Putamen (tissue), 1 donor: ENCODE results near the gene MYCBPAP.

Experiments used
- DNase-seq: peaks from one replicate; pipeline ENCODE4 v3.0.0-alpha.2; 2016; ENCODE audit warnings: low spot score

Gene MYCBPAP

GRCh38 chr17:50491505-50491904, 16.7 kb upstream of the MYCBPAP start:
- no peak for DNase-seq

- DNase-seq: no peak
Measured at GRCh38 chr17:50492214-50492613, 16.0 kb upstream of the MYCBPAP start.

DNA sequence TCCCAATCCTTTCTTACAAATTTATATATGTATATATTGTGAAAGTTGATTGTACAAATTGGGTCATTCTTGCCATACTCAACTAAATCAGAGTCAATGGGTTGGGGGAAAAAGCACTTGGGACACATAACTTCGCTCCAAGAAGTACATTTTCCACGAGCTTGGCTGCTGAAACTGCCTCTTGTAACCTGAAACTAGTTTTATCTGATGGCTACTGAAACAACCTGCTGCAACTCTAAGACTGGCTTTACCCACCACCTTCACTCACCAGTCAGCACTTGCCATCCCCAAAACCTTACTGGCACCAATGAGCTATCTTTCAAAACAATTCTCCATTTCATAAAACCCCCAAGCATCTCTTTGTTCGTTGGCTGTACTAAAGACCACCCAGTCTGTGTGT, 14.5 kb upstream of the MYCBPAP start:
- no peak for DNase-seq

GRCh38 chr17:50495217-50495823, 12.9 kb upstream of the MYCBPAP start:
- DNase-seq: no peak

GRCh38 chr17:50495918-50496317, 12.3 kb upstream of the MYCBPAP start:
- no peak for DNase-seq

- no peak for DNase-seq
Measured at GRCh38 chr17:50498021-50498874, 10.0 kb upstream of the MYCBPAP start.

GRCh38 chr17:50499270-50499669, 9.0 kb upstream of the MYCBPAP start:
- no peak for DNase-seq

DNA sequence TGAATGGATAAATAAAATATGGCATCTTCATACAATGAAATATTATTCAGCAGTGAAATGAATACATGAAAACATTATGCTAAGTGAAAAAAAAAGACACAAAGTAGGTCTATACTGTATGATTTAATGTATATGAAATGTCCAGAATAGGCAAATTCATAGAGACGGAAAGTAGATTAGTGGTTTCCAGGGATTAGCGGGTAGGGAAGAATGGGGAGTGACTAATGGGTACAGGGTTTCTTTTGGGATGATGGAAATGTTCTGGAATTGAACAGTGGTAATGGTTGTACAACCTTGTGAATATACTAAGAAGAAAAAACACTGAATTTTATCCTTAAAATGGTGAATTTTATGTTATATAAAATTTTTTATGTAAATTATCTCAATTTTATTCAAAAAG, 8.5 kb upstream of the MYCBPAP start:
- DNase-seq: no peak

DNA sequence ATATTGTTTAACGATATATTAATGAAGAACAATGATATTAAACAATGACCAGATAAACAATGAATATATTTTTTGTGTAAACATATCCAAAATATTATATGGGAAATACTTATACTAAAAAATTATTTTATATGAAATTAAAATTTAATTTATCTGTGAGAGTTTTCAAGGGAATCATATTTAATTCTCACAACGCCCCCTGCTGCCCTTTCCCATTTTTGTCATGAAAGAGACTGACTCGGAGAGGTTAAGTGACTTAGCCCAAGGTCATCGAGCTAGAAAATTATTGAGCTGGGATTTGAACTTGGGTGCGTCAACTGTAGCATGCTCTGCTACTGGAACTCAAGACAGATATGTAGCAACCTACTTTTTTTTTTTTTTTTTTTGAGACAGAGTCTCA, 7.2 kb upstream of the MYCBPAP start:
- no peak for DNase-seq

- no peak for DNase-seq
Measured at GRCh38 chr17:50502301-50502990, 5.8 kb upstream of the MYCBPAP start.

DNA sequence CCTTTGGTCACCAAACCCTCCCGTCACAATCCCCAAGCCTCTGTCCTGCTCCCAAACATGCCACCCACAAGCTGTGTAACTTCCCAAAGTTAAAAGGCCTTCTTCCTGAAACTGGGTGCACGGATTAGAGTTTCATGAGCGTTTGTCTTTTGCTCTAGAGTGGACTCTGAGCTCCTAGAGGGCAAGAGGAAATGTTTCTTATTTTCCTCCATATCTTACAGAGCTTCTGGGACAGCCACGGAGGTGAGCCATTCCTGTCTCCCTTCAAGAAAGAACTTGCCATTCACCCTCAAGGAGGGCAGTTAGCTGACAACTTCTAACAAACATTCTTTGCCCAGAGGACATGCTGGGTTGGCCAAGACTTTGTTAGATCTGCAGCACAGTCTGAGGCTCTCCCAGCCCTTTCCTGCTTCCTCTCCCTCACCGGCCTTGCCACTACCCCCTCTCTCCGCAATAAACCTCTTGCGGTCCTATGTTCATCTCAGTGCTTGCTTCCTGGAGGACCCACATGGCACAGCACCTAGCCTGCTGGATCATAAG, 2.6 kb upstream of the MYCBPAP start:
- DNase-seq: no peak

- DNase-seq: no peak
Measured at GRCh38 chr17:50506298-50506697, 1.9 kb upstream of the MYCBPAP start.

- no peak for DNase-seq
Measured at GRCh38 chr17:50508573-50509460, 578 bp downstream of the MYCBPAP start.

- DNase-seq: no peak
Measured at GRCh38 chr17:50511058-50511457, 2.8 kb downstream of the MYCBPAP start.

GRCh38 chr17:50513495-50513894, 5.3 kb downstream of the MYCBPAP start:
- no peak for DNase-seq

- DNase-seq: no peak
Measured at GRCh38 chr17:50514388-50514787, 6.1 kb downstream of the MYCBPAP start.

DNA sequence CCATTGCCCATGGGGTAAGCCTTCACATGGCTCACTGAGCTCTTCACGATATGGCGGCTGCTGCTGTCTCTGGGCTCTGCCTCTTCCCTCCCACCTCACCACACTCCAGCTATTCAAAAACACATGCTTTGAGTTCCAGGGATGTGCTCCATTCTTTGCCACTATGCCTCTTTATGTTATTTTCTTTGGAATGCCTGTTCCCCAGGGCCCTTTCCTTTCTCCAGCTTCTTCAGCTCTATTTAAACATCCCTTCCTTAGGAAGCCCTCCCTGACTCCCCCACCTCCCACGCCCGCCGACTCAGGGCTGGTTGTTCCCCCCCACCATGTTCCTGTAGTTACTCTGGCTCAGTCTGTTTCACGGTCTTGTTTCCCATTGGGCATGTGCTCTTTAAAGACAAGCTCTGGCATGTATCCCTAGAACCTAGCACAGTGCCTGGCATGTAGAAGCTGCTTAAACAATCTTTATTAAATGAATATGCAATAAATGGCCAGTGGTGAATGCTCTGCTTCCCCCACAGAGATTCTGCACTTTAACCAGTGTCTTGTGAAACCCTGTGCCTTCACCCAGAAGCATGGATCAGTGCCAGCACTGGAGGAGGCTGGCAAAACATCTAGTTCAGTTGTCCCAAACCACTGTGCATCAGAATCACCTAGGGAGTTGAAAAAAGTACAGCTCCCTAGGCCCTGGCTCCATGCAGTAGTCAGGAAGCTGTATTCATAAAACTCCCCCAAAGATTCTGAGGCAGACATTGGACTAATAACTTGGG, 6.9 kb downstream of the MYCBPAP start:
- no peak for DNase-seq

DNA sequence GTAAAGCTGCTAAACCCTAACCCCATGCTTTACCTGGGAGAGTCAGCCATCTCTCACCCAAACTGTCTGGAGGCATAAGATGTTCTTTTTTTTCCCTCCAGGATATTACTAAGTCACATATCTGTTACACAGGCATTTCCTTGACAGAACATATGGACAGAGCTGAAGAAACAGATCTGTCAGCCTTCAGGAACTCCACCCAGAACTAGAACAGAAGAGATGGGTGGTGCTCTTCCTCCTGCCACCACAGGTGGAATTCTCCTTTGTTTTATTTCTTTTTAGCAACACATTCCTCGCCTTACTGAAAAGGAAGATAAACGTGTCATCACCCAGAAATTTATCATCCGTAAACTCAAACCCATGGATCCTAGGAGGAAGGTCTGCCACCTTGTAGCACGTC, 8.8 kb downstream of the MYCBPAP start:
- no peak for DNase-seq

- no peak for DNase-seq
Measured at GRCh38 chr17:50517504-50518383, 9.5 kb downstream of the MYCBPAP start.
